ENCODE results near the gene PNPLA7. TPM values are rescaled to one million over a fixed set of nuclear protein-coding genes. Genes with fewer than 3 reads are reported as not detected.
A peak's percentile ranks its signal among the peaks of the same experiment; 100 is the strongest.

PNPLA7 gene
- total RNA-seq, 1 donor from 2014 or later, result 7.2 TPM

DNA sequence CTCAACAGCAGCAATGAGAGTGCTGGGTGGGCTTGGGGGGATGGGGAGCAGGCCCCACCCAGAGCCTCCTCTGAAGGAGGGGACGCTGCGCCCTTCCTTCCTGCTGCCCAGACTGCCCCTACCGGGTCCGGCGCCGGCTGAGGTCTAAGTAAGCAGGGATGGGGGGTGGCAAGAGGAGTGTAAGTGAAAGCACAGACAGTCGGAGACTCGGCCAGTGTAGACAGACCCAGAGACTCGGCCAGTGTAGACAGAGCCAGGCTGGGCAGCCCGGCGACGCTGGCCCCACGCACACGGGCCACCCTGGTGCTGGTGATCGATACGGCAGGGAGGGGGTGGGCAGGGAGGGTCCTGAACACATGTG, 101.6 kb downstream of the PNPLA7 start:
- Mint-ChIP-seq H3K9me3 (ENCODE audit: unreplicated experiment) (no peaks in the 10 kb centered on the region), H3K4me3 (ENCODE audit: unreplicated experiment) (no peak overlapping the region), H3K4me1 (ENCODE audit: unreplicated experiment) (peaks cover 29% of the 10 kb centered on the region), H3K36me3 (ENCODE audit: unreplicated experiment) (no peaks in the 10 kb centered on the region), H3K27me3 (ENCODE audit: unreplicated experiment) (no peaks in the 10 kb centered on the region), H3K27ac (ENCODE audit: unreplicated experiment) (no peak overlapping the region)
- TF ChIP-seq, protein P1, sequence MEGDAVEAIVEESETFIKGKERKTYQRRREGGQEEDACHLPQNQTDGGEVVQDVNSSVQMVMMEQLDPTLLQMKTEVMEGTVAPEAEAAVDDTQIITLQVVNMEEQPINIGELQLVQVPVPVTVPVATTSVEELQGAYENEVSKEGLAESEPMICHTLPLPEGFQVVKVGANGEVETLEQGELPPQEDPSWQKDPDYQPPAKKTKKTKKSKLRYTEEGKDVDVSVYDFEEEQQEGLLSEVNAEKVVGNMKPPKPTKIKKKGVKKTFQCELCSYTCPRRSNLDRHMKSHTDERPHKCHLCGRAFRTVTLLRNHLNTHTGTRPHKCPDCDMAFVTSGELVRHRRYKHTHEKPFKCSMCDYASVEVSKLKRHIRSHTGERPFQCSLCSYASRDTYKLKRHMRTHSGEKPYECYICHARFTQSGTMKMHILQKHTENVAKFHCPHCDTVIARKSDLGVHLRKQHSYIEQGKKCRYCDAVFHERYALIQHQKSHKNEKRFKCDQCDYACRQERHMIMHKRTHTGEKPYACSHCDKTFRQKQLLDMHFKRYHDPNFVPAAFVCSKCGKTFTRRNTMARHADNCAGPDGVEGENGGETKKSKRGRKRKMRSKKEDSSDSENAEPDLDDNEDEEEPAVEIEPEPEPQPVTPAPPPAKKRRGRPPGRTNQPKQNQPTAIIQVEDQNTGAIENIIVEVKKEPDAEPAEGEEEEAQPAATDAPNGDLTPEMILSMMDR (IDR thresholded peaks at IDR 0.05), result no peak
- DNase-seq (ENCODE audit: extremely low spot score, unreplicated experiment), result no peak

DNA sequence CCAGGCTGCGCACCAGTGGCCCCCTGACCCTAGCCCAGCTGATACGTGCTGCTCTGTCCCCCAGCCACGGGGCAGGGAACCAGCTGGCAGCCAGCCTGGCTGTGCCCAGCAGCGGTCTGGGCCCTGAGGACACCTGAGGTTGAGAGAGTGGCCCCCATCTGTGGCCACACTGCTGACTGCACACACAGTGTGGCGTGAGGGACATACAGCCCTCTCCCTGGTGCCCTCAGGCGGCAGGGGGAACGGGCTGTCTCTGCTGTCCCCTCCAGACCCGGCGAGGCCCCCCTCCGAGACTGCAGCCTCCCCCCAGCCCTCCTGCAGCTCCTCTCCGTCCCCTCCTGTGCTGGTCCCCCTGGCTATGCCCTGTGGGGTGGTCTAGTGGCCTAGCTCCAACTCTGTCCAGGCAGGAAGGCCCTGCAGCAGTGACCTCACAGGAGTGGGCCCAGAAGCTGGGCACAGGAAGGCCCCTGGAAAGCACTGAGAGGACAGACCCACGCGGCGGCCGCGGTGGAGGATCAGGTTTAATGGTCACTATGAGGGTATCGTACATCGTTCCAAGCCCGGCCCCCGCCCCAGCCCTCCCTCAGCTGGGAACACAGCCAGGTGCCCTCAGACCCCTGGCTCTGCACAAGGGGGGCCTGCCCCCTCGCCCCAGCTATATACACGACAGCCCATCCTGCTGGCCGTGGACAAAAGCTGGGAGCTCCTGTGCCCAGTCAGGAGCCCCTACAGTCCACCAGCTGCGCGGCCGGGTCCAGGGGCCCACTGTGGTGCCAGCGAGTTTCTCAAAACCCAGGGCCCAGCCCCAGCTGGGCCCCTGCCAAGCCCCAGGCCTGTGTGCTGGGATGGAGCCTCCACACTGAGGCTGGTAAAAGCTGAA, 102.2 kb downstream of the PNPLA7 start:
- Mint-ChIP-seq H3K4me3 (ENCODE audit: unreplicated experiment) (no peak overlapping the region), H3K27me3 (ENCODE audit: unreplicated experiment) (no peaks in the 10 kb centered on the region), H3K27ac (ENCODE audit: unreplicated experiment) (peak overlapping the region; percentile 39), H3K4me1 (ENCODE audit: unreplicated experiment) (peaks cover 28% of the 10 kb centered on the region), H3K9me3 (ENCODE audit: unreplicated experiment) (no peaks in the 10 kb centered on the region), H3K36me3 (ENCODE audit: unreplicated experiment) (no peaks in the 10 kb centered on the region)
- TF ChIP-seq, protein P1 (IDR thresholded peaks at IDR 0.05), result no peak
- no peak for DNase-seq (ENCODE audit: extremely low spot score, unreplicated experiment)

DNA sequence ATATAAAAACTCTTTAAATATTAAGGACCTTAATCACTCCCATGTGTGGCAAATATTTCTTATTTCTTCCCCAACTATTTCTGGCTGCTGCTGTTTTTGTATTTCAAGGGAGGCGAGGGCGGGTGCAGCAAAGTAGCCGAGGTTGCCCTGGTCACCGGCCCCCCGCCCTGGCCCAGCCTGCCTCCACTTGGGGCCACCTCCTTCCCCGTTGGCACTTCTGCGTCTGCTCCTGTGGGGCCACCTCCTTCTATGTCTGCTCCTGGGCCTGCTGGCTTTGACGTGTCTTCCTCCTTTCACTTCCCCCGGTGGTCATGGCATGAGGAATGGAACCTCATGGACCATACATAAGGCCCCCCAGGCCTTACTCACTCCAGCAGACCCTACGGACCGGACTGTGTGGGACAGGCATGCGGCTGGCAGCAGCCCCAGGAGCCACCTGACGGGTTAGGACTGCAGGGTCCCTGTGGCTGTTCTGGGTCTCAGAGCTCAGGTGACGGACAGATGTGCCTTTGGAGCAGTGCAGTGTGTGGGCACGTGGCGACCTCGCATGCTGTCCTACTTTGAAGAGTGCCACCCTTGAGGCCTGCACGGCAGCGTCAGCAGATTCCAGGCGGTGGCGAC, 103.2 kb downstream of the PNPLA7 start:
- H3K4me3 Mint-ChIP-seq (ENCODE audit: unreplicated experiment), result no peak overlapping the region
- TF ChIP-seq, protein P1 (IDR thresholded peaks at IDR 0.05), result no peak

DNA sequence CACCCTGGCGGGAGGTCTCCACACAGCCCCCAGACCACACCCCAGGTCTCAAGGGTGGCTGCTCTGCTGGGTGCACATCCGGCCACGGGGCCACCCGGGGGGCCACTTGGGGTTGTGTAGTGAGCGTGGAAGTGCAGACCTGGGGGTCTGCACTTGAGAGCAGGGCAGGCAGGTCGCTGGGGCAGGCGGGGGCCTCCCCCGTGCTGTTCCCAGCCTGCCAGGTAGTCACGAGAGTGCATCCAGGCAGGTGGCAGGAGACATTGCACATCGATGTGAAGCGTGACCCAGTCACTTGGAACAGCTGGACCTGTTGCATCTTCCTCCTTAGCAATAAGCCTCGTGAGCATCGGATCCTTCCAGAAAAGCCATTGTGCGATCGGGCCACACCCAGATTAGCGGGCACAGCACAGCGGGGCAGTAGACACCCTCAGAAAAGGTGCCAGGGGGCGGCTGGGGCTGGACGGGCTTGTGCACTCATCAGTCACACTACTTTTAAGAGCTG, 104.2 kb downstream of the PNPLA7 start:
- H3K4me1 Mint-ChIP-seq (ENCODE audit: unreplicated experiment), result peaks cover 34% of the 10 kb centered on the region
- TF ChIP-seq, protein P1 (IDR thresholded peaks at IDR 0.05), result no peak

More for the DNA sequence above, 103.2 kb downstream of the PNPLA7 start:
- no peaks in the 10 kb centered on the region for H3K36me3 Mint-ChIP-seq (ENCODE audit: unreplicated experiment)
- H3K27ac Mint-ChIP-seq (ENCODE audit: unreplicated experiment), result peak overlapping the region; percentile 50
- H3K4me1 Mint-ChIP-seq (ENCODE audit: unreplicated experiment), result peaks cover 32% of the 10 kb centered on the region
- peaks cover under 1% of the 10 kb centered on the region for H3K27me3 Mint-ChIP-seq (ENCODE audit: unreplicated experiment)
- DNase-seq (ENCODE audit: extremely low spot score, unreplicated experiment), result no peak
- H3K9me3 Mint-ChIP-seq (ENCODE audit: unreplicated experiment), result no peaks in the 10 kb centered on the region

DNA sequence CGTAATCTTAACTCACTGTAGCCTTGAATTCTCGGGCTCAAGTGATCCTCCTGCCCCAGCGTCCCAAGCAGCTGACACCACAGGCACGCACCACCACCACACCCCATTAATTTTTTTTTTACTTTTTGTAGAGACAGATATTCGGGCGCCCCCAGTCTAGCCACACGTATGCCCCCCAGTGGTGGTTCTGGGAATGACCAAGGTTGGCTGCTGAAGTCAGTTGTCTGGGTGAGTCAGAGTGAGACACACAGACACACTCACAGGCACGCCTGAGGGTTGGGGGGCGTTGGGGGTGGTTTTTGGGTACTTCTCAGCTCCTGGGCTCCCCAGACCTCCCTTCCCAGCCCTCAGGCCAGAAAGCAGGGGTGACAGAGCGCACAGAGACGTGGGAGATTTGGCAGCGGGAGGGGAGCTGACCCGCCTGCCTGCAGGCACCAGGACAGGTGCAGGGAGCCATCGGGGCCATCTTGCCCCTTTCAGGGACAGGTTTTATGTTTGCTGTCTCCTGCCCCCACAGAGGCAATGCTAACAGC, 104.9 kb downstream of the PNPLA7 start:
- Mint-ChIP-seq H3K36me3 (ENCODE audit: unreplicated experiment) (no peaks in the 10 kb centered on the region), H3K4me1 (ENCODE audit: unreplicated experiment) (peaks cover 34% of the 10 kb centered on the region), H3K9me3 (ENCODE audit: unreplicated experiment) (no peaks in the 10 kb centered on the region), H3K4me3 (ENCODE audit: unreplicated experiment) (no peak overlapping the region), H3K27ac (ENCODE audit: unreplicated experiment) (peak overlapping the region; percentile 54), H3K27me3 (ENCODE audit: unreplicated experiment) (peaks cover 2% of the 10 kb centered on the region)
- DNase-seq (ENCODE audit: extremely low spot score, unreplicated experiment), result no peak
- TF ChIP-seq, protein P1 (IDR thresholded peaks at IDR 0.05), result peak; percentile 82

More for the DNA sequence above, 104.2 kb downstream of the PNPLA7 start:
- H3K36me3 Mint-ChIP-seq (ENCODE audit: unreplicated experiment), result no peaks in the 10 kb centered on the region
- H3K4me3 Mint-ChIP-seq (ENCODE audit: unreplicated experiment), result no peak overlapping the region
- H3K27ac Mint-ChIP-seq (ENCODE audit: unreplicated experiment), result no peak overlapping the region
- H3K9me3 Mint-ChIP-seq (ENCODE audit: unreplicated experiment), result no peaks in the 10 kb centered on the region
- DNase-seq (ENCODE audit: extremely low spot score, unreplicated experiment), result no peak
- peaks cover 2% of the 10 kb centered on the region for H3K27me3 Mint-ChIP-seq (ENCODE audit: unreplicated experiment)
